ENCODE data around the gene LRTM1.

LRTM1 gene

GRCh38 chr3:54928046-54928770 lies at the start of gene LRTM1:
TSS of gene LRTM1 (minus strand) at chr3:54928059. CDS start at chr3:54927911, 148 bp downstream.
- DNase-seq (ENCODE audit: low spot score), result no peak

- no peak for DNase-seq (ENCODE audit: low spot score)
Measured at GRCh38 chr3:54977439-54977838, 49.6 kb upstream of the LRTM1 start.

- no peak for DNase-seq (ENCODE audit: low spot score)
Measured at GRCh38 chr3:54970895-54971294, 43.0 kb upstream of the LRTM1 start.

GRCh38 chr3:54969652-54970051 lies 41.8 kb upstream of the LRTM1 start:
- no peak for DNase-seq (ENCODE audit: low spot score)

GRCh38 chr3:54968546-54969172 lies 40.8 kb upstream of the LRTM1 start:
- no peak for DNase-seq (ENCODE audit: low spot score)

GRCh38 chr3:54967731-54968161 lies 39.9 kb upstream of the LRTM1 start:
- DNase-seq (ENCODE audit: low spot score), result no peak

GRCh38 chr3:54966979-54967378 lies 39.1 kb upstream of the LRTM1 start:
- DNase-seq (ENCODE audit: low spot score), result no peak

GRCh38 chr3:54965746-54966145 lies 37.9 kb upstream of the LRTM1 start:
- no peak for DNase-seq (ENCODE audit: low spot score)

GRCh38 chr3:54964081-54964480 lies 36.2 kb upstream of the LRTM1 start:
- no peak for DNase-seq (ENCODE audit: low spot score)

GRCh38 chr3:54963641-54964040 lies 35.8 kb upstream of the LRTM1 start:
- no peak for DNase-seq (ENCODE audit: low spot score)

GRCh38 chr3:54962200-54962599 lies 34.3 kb upstream of the LRTM1 start:
- no peak for DNase-seq (ENCODE audit: low spot score)

GRCh38 chr3:54960701-54961100 lies 32.8 kb upstream of the LRTM1 start:
- no peak for DNase-seq (ENCODE audit: low spot score)

- DNase-seq (ENCODE audit: low spot score), result no peak
Measured at GRCh38 chr3:54960082-54960481, 32.2 kb upstream of the LRTM1 start.

- DNase-seq (ENCODE audit: low spot score), result no peak
Measured at GRCh38 chr3:54957711-54958110, 29.9 kb upstream of the LRTM1 start.

GRCh38 chr3:54955941-54956340 lies 28.1 kb upstream of the LRTM1 start:
- no peak for DNase-seq (ENCODE audit: low spot score)

- no peak for DNase-seq (ENCODE audit: low spot score)
Measured at GRCh38 chr3:54955496-54955895, 27.6 kb upstream of the LRTM1 start.

- DNase-seq (ENCODE audit: low spot score), result no peak
Measured at GRCh38 chr3:54954521-54954920, 26.7 kb upstream of the LRTM1 start.

GRCh38 chr3:54954022-54954421 lies 26.2 kb upstream of the LRTM1 start:
- DNase-seq (ENCODE audit: low spot score), result no peak

- DNase-seq (ENCODE audit: low spot score), result no peak
Measured at GRCh38 chr3:54951405-54951804, 23.5 kb upstream of the LRTM1 start.

- no peak for DNase-seq (ENCODE audit: low spot score)
Measured at GRCh38 chr3:54950391-54951003, 22.6 kb upstream of the LRTM1 start.

- DNase-seq (ENCODE audit: low spot score), result no peak
Measured at GRCh38 chr3:54949491-54950044, 21.7 kb upstream of the LRTM1 start.

- DNase-seq (ENCODE audit: low spot score), result no peak
Measured at GRCh38 chr3:54941690-54942362, 14.0 kb upstream of the LRTM1 start.

Measured in hematopoietic multipotent progenitor cell treated with erythropoietin and hydrocortisone succinate and interleukin-3 and kit ligand, for 15 days (in vitro differentiated cells).